Left renal pelvis (tissue), 4 donors: ENCODE data around the gene SEMA3B. TPM values are rescaled to one million over a fixed set of nuclear protein-coding genes. Genes with fewer than 3 reads are reported as not detected.
"Not testable (repeated sequence)": the region's sequence is repeated elsewhere in the genome, so short reads cannot be mapped to it uniquely, and the experiment has no call there.

ENCODE experiments used
- DNase-seq, 4 donors: peaks; one replicate each; pipeline ENCODE4 v3.0.0-alpha.2; 2013; ENCODE audit warnings: low read depth in 4 of 4, low spot score in 3 of 4
- polyA plus RNA-seq, 4 donors: library from polyadenylated mRNA; unstranded; fragments of 120-200 nt; gene quantifications; one replicate each; pipeline ENCODE4 v1.2.1, GENCODE V29; 2013; ENCODE audit not compliant: insufficient read length in 4 of 4

Gene SEMA3B
- polyA plus RNA-seq, 4 donors: 76.6 to 119 (median 92.0) TPM

DNA sequence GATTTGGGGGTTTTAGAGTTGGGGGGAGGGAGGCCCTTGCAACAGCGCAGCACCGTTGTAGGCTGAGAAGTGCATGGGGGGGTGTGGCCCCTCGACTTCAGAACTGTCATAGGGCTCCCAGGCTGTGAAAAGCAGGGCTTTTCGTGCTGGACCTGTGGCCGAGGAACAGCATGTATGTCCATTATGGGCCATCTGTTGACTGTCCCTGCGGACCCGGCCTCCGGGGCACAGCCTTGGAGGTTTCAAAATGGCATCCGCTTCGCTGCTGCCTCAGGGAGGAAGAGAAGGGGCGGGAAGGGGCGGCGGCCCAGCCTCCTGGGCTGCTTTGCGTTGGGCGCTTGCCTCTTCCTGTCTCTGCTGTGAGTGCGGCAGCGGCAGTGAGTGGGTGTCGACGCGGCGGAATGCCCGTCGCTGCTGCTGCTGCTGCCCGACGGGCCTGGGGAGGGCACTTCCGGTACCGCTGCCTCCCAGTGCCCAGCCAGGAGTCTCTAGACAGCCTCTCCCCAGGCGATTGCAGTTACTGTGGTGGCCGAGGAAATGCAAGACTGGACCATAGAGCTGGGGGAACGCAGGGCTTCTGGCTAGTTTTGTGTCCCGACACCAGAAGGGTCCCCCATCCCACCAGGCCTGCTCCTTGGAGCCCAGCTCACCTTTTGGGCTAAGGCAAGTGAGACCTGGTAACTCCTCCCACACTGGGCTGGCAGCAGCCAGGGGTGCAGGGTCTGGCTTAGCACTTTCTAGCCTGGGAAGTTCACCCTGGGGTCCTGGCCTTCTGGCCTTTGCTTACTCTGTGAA is 31.0 kb upstream of the SEMA3B start:
- DNase-seq: no peak

DNA sequence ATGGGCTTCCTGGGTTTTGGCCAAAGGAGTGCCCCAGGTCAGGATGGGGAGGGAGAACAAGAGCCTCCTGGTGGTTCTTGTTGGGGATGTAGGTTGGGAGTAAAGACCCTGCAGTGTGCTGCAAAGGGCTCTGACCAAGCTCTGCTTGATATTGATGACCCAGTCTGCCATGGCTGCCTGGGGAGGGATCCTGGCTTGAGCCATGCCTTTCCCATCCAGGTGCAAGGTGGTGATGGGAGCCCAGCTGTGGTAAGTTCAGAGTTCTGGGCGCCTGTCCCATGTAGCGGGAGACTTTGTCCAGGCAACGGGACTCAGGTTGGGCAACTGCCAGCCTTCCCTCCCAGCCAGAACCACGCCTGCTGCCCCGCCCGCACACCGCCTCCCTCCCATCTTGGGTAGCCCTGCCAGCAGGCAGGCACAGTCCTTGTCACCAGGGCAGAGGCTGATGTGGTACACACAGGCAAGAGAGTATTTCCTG is 30.4 kb upstream of the SEMA3B start:
- no peak for DNase-seq

DNA sequence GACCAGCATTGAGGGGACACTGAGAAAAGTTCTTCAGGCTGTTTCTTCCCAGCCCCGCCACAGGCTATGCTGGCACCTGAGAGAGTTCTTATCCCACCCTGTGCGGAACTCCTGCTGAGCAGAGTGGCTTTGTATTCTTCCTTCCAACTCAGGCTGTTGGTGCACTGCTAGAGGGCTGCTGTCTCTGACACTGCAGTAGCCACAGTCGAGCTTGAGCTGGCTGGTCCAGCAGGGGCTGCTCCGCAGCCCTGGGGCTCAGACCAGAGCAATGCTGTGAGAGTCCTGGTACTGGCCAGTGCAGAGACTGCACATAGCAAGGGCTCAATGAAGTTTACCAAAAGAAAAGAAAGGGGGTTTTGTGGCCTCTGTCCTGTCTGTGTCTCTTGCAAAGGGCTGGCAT is 29.3 kb upstream of the SEMA3B start:
- DNase-seq: no peak

- no peak for DNase-seq
Measured at GRCh38 chr3:50241163-50241562, 27.8 kb upstream of the SEMA3B start.

DNA sequence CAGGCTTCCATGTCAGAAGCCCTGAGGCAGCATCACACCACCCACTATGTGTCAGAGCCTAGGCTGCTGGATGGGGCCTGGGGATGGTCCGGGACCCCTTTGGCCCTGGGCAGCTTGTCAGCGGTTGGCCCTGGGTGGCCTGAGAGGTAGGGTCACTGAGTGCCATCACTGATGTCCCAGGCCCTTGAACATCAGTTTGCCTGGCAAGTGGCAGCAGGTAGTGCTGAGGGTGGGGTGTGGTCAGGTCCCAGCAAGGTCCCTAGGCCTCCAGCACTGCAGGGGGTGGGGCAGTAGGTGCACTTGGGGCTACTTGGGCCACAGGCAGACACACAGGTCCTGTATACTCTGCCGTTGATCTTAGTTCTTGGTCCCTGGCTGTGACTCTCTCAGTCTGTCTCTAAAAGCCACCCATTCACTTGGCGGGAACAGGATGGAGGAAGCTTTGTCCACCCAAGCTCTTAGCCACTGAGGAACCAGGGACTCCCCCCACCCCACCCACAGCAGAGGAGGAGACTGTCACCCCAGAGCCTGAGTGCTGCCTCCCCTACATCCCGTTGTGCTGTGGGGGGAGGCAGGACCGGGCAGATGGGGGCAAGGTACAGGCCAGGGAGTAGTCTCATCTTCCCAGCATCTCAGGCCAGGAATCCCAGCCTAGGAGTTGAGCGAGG is 27.1 kb upstream of the SEMA3B start:
- no peak for DNase-seq

DNA sequence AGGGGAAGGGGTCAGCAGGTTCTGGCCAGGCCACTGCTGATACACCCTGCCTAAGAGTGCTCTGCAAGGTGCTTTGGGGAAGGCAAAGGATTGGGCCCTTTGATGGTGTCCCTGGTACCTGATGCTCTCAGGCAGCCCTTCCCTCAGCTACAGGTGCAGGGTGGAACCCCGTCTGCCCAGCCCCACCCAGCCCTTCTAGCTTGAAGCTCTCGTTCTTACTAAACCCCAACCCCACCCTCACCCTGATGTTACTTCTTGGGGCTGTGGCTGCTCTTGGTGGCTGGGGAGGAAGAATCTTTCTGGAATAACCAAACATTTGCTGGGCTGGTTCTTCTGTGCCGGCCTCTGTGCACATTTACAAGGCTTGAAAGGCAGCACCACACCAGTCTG is 26.6 kb upstream of the SEMA3B start:
- no peak for DNase-seq

DNA sequence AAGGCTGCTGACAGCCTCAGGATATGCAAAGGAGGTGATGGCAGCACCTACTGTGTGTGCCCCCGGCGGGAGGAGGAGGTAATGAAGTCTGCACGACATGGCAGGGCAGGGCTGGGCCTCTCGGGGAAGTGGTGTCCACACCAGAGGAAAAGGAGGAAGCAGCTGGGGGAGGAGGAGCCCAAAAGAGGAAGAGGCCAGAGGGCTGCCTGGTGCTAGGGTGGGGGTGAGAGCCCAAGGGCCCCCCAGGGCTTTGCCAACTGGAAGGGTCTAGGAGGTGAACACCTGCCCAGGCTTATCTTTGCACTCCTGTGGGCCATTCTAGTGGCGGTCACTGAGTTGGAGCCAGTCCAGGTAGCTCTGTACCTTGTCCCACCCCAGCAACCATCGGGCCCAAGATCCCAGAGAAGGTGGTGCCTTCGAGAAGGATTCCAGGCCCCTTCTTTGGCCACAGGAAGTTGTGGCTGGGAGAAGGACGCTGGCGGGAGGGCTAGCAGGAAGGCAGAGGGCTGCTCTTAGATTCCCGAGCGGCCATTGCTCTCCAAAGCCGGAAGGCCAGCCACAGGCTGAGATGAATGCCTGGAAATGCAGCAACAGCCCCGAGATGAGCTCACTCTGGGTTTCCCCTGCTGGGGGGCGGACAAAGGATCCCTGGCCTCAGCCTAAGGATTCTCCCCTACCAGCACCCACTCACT is 25.9 kb upstream of the SEMA3B start:
- DNase-seq: no peak

DNA sequence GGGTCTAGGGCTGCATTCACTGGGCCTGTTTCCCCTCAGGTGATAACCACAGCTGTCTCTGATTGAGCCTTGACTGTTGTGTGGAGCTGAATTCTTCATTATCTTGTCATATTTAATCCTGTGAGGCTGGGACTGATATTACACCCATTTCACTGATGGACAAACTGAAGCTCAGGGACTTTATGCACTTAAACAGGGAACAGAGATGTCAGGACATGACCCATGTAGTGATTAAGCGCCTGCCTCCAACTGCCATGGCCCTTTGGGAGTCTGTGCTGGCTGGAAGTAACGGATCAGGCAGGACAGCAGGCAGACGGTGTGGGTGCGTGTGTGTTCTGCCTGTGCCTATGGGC is 25.4 kb upstream of the SEMA3B start:
- DNase-seq: no peak

DNA sequence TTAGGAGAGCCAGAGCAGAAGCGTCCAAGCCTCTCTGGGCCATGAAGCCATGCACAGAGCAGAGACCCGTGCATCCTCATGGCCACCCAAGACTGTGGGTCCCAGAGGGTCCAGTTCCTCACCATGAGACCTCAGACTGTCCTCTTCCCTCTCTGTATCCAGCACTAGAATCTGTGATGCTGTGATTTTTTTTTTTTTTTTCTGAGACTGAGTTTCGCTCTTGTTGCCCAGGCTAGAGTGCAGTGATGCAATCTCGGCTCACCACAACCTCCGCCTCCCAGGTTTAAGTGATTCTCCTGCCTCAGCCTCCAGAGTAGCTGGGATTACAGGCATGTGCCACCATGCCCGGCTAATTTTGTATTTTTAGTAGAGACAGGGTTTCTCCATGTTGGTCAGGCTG is 24.1 kb upstream of the SEMA3B start:
- not testable (repeated sequence) for DNase-seq

- DNase-seq: no peak
Measured at GRCh38 chr3:50245251-50245745, 23.6 kb upstream of the SEMA3B start.

- DNase-seq: peak in 2 of 4 donors; percentile 72 to 89
Measured at GRCh38 chr3:50245831-50246516, 23.0 kb upstream of the SEMA3B start.

GRCh38 chr3:50246517-50246954 is 22.4 kb upstream of the SEMA3B start:
- no peak for DNase-seq

DNA sequence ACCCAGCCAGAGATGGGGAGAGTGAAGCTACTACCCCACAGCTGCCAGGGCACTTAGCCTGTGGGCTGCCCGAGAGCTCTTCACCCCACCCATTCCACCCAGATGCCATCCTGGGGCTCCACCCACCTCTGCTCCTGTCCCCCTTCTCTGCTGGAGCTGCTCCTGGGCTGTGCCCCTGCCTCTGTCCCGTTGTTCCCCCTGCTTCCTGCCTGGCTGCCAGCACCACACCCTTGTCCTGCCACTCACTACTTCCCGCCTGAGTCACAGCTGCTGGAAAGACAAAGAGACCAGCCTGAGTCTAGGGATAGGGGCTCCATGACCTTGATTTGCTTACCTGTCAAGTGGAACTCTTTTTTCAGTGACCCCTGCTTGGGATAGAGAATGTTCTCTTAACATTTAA is 20.6 kb upstream of the SEMA3B start:
- no peak for DNase-seq

DNA sequence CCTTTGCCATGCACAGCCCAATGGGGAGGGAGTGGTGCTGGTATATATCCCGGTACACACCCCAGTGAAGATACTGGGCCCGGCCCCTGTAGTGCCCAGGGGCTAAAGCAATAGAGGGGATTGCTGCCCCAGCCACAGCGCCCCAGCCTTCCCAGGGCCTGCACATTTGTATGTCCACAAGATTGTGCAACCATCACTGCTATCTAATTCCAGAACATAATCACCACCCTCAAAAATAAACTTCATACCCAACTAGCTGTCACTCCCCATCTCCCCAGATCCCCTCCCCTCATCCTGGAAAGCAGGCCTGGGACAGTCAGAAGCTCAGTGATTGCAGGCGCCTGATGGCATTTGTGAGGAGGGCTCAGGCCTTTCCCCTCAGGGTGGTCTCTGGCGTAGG is 19.5 kb upstream of the SEMA3B start:
- DNase-seq: no peak

DNA sequence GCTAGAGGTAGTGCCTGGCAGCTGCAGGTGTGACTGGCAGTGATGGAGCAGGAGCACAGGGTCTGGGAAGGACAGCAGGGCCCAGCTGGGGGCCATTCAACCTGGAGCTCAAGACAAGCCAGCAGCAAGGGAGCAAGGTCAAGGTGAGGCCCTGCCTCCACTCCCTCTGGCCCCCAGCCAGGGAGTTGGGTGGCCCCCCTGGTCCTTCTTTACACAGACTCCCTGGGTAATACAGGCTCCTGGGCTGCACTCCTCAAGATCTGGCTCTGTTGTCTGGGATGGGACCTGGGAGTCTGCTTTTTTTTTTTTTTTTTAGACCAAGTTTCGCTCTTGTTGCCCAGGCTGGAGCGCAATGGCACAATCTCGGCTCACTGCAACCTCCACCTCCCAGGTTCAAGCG is 18.4 kb upstream of the SEMA3B start:
- DNase-seq: no peak

- no peak for DNase-seq
Measured at GRCh38 chr3:50251220-50251619, 17.7 kb upstream of the SEMA3B start.

GRCh38 chr3:50254577-50255250 is 14.2 kb upstream of the SEMA3B start:
- no peak for DNase-seq

- no peak for DNase-seq
Measured at GRCh38 chr3:50255251-50255615, 13.7 kb upstream of the SEMA3B start.

DNA sequence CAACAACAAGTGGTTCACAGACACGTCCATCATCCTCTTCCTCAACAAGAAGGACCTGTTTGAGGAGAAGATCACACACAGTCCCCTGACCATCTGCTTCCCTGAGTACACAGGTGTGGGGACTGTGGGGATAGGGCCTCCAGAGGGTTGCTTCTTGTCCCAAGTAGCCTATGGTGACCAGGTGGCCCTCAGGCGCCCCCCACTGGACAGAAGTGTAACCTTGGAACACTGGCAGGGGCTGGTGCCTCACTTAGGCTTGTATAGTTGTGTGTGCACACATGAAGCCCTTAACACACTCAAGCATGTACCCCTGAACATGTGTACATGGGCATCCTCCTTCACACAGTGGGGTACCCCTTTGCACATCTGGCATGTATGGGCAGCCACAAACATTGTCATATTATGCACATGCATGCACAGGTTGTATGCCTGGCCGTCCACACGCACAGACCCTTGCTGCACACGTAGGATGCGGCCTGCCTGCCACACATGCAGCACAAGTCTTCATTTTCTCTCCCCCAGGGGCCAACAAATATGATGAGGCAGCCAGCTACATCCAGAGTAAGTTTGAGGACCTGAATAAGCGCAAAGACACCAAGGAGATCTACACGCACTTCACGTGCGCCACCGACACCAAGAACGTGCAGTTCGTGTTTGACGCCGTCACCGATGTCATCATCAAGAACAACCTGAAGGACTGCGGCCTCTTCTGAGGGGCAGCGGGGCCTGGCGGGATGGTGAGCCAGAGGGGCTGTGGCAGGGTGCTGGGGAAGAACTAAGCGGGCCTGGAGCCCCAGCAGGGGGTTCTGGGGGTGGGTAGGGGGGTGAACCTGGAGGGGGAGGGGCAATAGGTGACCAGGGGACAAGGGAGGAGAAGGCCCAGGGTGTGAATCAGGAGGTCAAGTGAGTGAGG is 11.7 kb upstream of the SEMA3B start:
- DNase-seq: no peak
